ACHN (cell line): ENCODE measurements around the gene HBG1.
A peak's percentile ranks its signal among the peaks of the same experiment; 100 is the strongest.
"Not testable (repeated sequence)": the region's sequence is repeated elsewhere in the genome, so short reads cannot be mapped to it uniquely, and the experiment has no call there.

ENCODE experiments used
- DNase-seq: peaks from one replicate; pipeline ENCODE4 v3.0.0-alpha.2; 2015
- in situ Hi-C: cut with HindIII; loops from 2 replicates; pipeline ENCODE4 v1.10.0; 2017; ENCODE audit warnings: low sequenced_read_pairs, low pct_ligation_motif_present, low pct_unique_long_range_greater_than_20kb

The HBG1 gene

DNA sequence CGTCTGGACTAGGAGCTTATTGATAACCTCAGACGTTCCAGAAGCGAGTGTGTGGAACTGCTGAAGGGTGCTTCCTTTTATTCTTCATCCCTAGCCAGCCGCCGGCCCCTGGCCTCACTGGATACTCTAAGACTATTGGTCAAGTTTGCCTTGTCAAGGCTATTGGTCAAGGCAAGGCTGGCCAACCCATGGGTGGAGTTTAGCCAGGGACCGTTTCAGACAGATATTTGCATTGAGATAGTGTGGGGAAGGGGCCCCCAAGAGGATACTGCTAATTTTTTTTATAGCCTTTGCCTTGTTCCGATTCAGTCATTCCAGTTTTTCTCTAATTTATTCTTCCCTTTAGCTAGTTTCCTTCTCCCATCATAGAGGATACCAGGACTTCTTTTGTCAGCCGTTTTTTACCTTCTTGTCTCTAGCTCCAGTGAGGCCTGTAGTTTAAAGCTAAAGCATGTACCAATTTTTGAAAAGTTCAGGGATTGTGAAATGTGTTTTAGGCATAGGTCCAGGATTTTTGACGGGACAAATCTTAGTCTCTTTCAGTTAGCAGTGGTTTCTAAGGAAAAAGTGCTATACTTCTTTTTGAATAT, at the start of gene HBG1:
Gene HBG1 (minus strand): TSS at position 51 of the 590 bp plus-strand sequence. CDS start 53 bp downstream, outside the sequence.
- DNase-seq, in situ Hi-C loops: not testable (repeated sequence)

DNA sequence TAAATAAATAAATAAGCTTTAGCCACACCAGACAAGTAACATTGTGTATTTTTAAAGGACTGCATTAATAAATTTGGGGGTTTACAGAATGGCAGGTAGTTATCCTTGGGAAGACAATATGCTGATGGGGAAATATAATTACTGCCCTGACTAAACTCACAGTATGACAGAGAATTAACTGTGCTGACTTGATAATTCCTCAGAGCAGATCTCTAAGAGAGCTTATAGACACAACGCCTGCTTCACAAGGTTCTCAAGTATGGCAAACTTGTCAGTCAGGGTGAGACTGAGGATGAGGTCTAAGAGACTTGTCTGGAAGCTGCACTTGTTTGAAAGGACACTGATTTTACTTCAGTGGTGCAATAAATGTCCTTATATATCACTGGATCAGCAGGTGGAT, 48.8 kb upstream of the HBG1 start:
- in situ Hi-C loops: no loop called here
- no peak for DNase-seq

DNA sequence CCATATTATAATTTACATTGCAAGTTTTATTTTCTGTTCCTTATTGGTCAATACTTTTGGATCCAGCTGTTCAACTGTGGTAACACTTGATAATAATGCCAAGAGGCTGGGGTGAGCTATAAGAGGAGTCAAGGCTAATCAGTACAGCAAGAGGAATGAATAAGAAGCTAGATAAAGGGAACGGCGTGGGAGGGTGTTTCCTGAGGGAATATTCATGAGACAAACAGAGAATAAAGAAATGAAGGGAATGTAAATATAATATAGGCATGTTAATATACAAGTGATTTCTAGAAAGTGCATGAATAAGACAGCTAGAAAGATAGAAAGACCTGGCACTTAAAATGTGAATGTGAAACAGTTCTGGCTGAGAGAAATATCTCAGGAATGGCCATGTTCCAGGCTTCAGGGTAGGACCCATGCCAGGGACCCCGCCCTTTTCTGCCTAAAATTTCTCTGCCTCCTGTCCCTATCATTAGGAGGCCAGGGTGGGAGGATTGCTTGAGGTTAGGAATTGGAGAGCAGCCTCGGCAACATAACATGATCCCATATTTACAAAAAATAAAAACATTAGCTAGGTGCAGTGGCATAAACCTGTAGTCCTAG, 48.2 kb upstream of the HBG1 start:
- in situ Hi-C loops: no loop called here
- DNase-seq: no peak

DNA sequence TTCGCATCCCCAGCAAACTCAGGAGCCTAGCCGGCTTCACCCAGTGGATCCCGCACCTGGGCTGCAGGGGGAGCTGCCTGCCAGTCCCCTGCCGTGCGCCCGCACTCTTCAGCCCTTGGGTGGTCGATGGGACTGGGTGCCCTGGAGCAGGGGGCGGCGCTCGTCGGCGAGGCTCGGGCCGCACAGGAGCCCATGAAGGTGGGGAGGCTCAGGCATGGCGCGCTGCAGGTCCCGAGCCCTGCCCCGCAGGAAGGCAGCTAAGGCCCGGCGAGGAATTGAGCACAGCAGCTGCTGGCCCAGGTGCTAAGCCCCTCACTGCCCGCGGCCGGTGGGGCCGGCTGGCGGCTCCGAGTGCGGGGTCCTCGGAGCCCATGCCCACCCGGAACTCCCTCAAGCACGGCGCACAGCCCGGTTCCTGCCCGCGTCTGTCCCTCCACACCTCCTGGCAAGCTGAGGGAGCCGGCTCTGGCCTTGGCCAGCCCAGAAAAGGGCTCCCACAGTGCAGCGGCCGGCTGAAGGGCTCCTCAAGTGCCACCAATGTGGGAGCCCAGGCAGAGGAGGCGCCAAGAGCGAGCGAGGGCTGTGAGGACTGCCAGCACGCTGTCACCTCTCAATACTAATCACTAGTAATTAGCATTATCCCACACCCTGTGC, 44.8 kb upstream of the HBG1 start:
- in situ Hi-C loops, DNase-seq: not testable (repeated sequence)

DNA sequence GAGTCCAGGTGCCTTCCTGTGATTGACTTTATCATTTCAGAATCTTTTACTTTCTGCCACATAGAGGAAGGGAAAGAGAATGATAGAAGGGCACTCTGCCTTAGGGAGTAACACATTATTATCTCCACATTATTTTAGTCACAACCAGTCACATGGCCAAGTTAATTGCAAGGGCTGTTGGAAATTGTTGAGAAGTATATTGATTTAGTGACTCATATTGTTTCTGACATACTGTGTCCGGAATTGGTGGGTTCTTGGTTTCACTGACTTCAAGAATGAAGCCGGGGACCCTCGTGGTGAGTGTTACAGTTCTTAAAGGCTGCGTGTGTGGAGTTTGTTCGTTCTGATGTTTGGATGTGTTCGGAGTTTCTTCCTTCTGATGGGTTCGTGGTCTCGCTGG, 43.4 kb upstream of the HBG1 start:
- no peak for DNase-seq

DNA sequence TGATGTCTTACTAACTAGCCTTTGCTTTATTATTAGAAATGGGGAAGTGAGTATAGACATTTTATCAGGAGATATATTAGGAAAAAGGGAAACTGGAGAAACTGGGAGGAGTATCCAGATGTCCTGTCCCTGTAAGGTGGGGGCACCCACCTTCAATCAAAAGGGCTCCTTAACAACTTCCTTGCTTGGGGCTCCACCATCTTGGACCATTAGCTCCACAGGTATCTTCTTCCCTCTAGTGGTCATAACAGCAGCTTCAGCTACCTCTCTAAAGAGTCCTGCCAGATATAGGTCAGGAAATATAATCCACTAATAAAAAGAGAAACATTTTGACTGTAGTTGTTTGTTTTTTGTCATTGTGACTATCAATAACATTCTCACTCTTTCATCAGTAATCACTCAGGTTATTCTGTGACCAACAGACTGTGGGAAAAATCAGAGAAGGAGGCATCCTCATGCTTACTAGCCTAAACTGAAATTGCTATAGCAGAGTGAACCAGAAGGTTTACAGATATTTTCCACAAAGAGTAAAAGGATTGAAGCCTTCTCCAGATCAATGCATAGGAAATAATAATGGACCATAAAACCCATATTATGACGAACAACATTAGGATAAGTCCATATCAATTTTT, 41.7 kb upstream of the HBG1 start:
- in situ Hi-C loops: no loop called here
- DNase-seq: peak; percentile 59

More for the DNA sequence above, 43.4 kb upstream of the HBG1 start:
- in situ Hi-C loops: no loop called here

DNA sequence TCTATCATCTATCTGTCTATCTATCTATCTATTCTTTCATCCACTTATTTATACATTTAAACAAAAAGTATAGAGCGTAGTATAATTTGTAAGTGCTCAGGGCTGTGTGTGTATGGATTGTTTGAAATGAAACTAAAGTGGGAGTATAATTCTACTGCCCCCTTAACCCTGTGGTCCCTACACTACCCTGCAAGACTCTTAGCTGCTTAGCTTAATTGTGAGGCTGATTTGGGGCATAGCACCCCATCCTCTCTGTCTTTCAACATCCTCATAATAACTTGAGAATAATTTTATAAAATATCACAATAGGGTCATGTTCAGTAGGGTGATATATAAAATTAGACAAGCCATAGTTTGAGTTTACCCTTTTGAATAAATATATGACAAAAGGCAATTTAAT, 40.4 kb upstream of the HBG1 start:
- no peak for DNase-seq
- in situ Hi-C loops: no loop called here

DNA sequence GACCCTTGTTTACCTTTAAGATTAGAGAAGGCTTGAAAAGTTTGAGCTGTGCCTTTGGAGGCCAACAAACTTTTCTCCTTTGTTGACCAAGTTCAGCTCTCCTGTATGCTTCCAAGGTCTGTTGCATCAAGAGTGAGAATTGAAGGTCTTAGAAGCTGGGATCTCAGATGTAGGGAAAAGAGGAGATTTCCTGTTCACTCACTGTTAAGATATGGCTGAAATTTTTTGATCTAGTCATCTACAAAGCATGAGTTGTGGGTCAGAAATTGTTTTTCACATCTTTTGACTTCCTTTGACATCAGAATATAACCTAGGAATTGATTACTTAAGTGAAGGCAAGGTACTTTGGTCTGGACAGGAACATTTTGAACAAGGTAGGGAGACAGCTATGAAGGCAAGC, 40.0 kb upstream of the HBG1 start:
- in situ Hi-C loops: no loop called here
- no peak for DNase-seq

DNA sequence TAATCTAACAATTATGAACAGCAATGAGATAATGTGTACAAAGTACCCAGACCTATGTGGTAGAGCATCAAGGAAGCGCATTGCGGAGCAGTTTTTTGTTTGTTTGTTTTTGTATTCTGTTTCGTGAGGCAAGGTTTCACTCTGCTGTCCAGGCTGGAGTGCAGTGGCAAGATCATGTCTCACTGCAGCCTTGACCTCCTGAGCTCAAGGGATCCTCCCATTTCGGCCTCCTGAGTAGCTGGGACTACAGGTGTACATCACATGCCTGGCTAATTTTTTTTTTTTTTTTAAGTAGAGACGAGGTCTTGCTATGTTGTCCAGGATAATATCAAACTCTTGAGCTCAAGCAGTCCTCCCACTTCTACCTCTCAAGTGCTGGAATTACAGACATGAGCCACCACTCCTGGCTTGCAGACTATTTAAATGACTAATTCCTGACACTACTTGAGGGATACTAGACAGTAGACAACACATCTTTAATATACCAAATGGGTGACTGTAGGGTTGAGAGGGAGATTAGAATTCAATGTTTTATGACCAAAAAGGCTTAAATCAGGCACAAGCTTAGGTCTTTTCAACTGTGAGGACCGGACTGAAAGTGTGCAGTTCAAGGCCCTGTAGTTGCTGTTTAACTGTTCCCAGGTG, 39.4 kb upstream of the HBG1 start:
- no peak for DNase-seq
- in situ Hi-C loops: no loop called here

DNA sequence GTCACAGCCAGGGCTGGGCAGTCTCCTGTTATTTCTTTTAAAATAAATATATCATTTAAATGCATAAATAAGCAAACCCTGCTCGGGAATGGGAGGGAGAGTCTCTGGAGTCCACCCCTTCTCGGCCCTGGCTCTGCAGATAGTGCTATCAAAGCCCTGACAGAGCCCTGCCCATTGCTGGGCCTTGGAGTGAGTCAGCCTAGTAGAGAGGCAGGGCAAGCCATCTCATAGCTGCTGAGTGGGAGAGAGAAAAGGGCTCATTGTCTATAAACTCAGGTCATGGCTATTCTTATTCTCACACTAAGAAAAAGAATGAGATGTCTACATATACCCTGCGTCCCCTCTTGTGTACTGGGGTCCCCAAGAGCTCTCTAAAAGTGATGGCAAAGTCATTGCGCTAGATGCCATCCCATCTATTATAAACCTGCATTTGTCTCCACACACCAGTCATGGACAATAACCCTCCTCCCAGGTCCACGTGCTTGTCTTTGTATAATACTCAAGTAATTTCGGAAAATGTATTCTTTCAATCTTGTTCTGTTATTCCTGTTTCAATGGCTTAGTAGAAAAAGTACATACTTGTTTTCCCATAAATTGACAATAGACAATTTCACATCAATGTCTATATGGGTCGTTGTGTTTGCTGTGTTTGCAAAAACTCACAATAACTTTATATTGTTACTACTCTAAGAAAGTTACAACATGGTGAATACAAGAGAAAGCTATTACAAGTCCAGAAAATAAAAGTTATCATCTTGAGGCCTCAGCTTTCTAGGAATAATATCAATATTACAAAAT, 38.6 kb upstream of the HBG1 start:
- in situ Hi-C loops: no loop called here
- no peak for DNase-seq

DNA sequence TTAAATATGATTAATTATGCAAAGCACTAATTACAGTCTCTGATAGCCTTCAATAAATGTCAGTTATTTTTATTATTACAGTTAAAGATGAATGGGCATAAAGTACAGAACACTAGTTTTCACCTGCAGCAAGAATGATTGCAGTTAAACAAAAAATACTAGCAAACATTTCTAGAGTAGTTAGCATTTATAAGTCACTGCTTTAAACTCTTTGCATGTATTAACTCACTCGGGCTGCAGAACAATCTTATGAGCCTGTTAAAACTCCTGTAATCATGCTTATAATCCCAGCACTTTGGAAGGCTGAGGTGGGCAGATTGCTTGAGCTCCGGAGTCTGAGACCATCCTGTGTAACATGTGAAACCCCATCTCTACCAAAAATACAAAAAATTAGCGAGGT, 37.2 kb upstream of the HBG1 start:
- in situ Hi-C loops: no loop called here

DNA sequence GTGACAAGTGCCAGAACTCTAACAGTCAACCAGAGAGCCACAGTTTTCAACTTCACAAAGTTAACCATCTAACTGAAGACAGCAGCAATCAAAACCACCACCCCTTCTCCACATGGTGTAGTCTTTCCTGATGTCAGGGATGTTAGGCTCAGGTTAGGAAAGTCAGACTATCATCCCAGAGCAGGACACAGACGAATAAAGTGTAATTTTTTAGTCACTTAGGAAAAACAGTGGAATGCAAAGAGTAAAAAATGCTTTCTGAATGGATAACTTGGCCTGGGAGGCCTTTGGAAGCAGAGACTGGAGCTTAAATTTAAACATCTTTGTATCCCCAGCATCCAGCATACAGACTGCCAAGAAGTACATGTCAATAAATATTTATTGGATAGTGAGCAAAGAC, 36.7 kb upstream of the HBG1 start:
- DNase-seq: no peak
- in situ Hi-C loops: no loop called here

More for the DNA sequence above, 37.2 kb upstream of the HBG1 start:
- DNase-seq: no peak

DNA sequence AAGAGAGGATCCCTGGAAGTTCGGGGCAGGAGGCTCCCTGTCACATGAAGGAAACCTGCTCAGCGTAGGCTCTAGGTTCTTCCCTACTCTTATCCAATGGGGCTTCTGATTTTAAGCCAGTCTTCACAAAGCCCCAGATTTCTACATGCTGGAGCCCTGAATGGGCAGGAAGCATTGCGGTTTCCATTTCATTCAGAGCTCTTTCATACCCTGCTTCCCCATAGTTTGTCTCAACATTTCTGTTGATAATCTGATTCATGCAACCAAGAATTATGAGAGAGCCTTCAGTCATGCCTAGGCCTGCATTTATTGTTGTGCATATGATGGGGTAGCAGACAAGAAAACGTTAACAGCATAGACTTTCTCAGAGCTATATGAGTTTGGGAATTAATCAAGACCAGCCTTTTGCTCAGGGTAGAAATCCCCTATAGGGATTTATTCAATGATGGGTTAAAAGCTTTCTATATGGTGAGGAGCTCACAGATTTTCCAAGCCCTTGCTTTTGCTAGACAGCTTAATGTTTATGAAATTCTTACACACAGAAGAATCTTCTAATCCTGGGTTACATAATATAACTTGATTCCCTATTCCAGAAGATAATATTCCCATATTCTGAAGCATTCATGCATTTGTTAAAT, 36.2 kb upstream of the HBG1 start:
- in situ Hi-C loops: no loop called here
- DNase-seq: no peak

DNA sequence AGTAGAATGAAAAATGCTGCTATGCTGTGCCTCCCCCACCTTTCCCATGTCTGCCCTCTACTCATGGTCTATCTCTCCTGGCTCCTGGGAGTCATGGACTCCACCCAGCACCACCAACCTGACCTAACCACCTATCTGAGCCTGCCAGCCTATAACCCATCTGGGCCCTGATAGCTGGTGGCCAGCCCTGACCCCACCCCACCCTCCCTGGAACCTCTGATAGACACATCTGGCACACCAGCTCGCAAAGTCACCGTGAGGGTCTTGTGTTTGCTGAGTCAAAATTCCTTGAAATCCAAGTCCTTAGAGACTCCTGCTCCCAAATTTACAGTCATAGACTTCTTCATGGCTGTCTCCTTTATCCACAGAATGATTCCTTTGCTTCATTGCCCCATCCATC, 35.0 kb upstream of the HBG1 start:
- in situ Hi-C loops: no loop called here
- no peak for DNase-seq

DNA sequence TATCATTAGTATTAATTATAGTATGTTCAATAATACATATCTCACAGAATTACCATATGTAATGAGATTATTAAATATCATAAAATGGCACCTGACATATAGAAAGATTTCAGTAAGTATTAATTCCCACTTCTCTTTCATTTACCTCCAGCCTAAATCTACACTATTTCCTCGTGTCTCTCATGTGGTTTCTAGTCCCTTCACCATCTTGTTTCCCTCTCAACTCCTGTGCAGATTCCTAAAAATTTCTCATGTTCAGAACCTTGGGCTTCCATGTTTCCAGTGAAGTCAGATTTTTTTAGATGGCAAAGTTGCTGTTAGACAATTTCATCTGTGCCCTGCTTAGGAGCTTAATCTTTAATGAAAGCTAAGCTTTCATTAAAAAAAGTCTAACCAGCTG, 34.2 kb upstream of the HBG1 start:
- DNase-seq: no peak
- in situ Hi-C loops: no loop called here

DNA sequence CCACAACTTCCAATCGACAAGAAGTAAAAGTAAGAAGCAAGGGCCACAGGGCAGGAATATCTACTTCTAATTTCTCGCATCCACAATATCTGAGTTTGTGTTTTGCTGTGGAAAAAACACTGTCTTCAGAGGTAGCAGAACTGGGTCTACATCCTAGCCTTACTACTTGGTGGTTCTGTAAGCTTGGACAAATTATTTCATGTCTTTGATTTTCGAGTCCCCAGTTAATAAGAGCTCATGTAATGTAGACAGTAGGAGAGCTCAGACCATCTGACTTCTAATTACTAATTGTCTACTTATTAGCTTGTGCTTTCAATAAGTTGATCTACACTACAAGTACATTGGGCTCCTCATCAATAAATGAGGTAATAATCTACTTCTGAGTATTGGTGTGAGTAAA, 33.4 kb upstream of the HBG1 start:
- DNase-seq: no peak
- in situ Hi-C loops: no loop called here

DNA sequence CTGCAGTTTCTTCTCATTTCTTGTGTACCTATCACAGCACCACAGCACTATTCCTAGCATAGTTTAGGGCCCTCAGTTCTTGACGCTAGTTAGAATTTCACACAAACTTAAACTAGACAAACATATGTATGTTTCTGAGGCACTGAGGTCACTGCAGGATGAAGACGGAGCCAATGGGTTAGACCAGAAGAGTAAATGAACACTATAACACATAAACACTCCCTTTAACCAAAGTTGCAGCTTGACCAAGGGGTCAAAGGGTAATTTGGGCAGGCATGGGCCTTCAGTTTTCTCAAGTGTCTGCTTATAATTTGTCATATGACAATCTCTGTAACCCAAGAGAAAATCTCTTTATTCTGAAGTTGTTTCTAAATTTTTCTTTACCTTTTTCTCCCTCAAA, 33.0 kb upstream of the HBG1 start:
- in situ Hi-C loops: no loop called here
- no peak for DNase-seq

DNA sequence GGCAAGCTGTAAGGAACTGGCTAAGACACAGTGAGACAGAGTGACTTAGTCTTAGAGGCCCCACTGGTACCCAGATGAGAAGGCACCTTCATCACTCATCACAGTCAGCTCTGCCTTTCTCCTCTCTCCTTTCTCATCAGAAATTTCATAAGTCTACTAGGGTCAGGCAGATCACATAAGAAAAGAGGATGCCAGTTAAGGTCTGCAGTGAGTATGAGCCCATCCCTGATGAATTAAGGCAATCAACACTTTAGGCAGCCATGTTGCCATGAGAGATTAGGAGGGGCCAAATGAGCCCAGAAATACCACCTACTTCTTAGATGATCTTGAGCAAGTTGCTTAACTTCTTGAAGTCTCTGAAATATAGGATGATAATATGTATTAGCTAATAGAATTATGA, 31.9 kb upstream of the HBG1 start:
- DNase-seq: no peak
- in situ Hi-C loops: no loop called here
